Measurements from ENCODE around the gene TRMT61B.

DNA sequence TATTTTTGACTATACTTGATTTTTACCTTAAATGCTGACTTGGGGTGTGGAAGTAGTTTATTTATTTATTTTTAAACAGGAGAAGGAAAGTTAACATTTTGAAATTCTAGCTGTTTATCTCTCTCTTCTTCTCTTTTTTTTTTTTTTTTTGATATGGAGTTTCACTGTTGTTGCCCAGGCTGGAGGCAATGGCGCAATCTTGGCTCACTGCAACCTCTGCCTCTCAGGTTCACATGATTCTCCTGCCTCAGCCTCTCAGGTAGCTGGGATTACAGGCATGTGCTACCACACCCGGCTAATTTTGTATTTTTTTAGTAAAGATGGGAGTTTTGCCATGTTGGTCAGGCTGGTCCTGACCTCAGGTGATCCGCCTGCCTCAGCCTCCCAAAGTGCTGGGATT is 35.4 kb upstream of the TRMT61B start:
- TF ChIP-seq, protein P1, sequence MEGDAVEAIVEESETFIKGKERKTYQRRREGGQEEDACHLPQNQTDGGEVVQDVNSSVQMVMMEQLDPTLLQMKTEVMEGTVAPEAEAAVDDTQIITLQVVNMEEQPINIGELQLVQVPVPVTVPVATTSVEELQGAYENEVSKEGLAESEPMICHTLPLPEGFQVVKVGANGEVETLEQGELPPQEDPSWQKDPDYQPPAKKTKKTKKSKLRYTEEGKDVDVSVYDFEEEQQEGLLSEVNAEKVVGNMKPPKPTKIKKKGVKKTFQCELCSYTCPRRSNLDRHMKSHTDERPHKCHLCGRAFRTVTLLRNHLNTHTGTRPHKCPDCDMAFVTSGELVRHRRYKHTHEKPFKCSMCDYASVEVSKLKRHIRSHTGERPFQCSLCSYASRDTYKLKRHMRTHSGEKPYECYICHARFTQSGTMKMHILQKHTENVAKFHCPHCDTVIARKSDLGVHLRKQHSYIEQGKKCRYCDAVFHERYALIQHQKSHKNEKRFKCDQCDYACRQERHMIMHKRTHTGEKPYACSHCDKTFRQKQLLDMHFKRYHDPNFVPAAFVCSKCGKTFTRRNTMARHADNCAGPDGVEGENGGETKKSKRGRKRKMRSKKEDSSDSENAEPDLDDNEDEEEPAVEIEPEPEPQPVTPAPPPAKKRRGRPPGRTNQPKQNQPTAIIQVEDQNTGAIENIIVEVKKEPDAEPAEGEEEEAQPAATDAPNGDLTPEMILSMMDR (IDR thresholded peaks at IDR 0.05) = no peak
- TF ChIP-seq EP300 (IDR thresholded peaks at IDR 0.05) = no peak

Measured in gastroesophageal sphincter (tissue), 3 donors.